Endothelial cell (in vitro differentiated cells): Measurements from ENCODE around the gene YAP1. TPM values are rescaled to one million over a fixed set of nuclear protein-coding genes. Genes with fewer than 3 reads are reported as not detected.

ENCODE experiments used
- DNase-seq: peaks from one replicate; pipeline ENCODE4 v3.0.0; 2021; ENCODE audit warnings: low spot score
- H3K27ac Mint-ChIP-seq: one replicate; pipeline ENCODE4 v1.8.0; 2021; ENCODE audit warnings: mixed read lengths, inconsistent platforms; ENCODE audit not compliant: unreplicated experiment
- H3K27me3 Mint-ChIP-seq: one replicate; pipeline ENCODE4 v1.8.0; 2021; ENCODE audit warnings: mild to moderate bottlenecking, moderate library complexity, mixed read lengths, inconsistent platforms; ENCODE audit not compliant: unreplicated experiment
- H3K36me3 Mint-ChIP-seq: one replicate; pipeline ENCODE4 v1.8.0; 2021; ENCODE audit warnings: mild to moderate bottlenecking, low read depth, mixed read lengths, inconsistent platforms; ENCODE audit not compliant: unreplicated experiment
- H3K4me1 Mint-ChIP-seq: one replicate; pipeline ENCODE4 v1.8.0; 2021; ENCODE audit warnings: mild to moderate bottlenecking, mixed read lengths, inconsistent platforms; ENCODE audit not compliant: unreplicated experiment
- H3K4me3 Mint-ChIP-seq: one replicate; pipeline ENCODE4 v1.8.0; 2021; ENCODE audit warnings: mild to moderate bottlenecking, mixed read lengths, inconsistent platforms; ENCODE audit not compliant: unreplicated experiment
- H3K9me3 Mint-ChIP-seq: one replicate; pipeline ENCODE4 v1.8.0; 2021; ENCODE audit warnings: mixed read lengths, inconsistent platforms; ENCODE audit not compliant: unreplicated experiment
- total RNA-seq: library from RNA; stranded (reverse); fragmentation: NEBNext Ultra II Directional; extraction: Animal tissue kit (Norgen Biotek cat#: 25700); gene quantifications from one replicate; pipeline ENCODE4 v1.2.1, GENCODE V29; 2021; ENCODE audit not compliant: unreplicated experiment
- TF ChIP-seq, protein P1 (sequence below): fragments of 200-600 bp; sonication (generic); IDR thresholded peaks from one replicate; pipeline ENCODE4 v1.5.0; 2021; ENCODE audit warnings: antibody characterized with exemption; ENCODE audit not compliant: unreplicated experiment

YAP1 gene
- total RNA-seq, 1 donor from 2014 or later, result 158 TPM

DNA sequence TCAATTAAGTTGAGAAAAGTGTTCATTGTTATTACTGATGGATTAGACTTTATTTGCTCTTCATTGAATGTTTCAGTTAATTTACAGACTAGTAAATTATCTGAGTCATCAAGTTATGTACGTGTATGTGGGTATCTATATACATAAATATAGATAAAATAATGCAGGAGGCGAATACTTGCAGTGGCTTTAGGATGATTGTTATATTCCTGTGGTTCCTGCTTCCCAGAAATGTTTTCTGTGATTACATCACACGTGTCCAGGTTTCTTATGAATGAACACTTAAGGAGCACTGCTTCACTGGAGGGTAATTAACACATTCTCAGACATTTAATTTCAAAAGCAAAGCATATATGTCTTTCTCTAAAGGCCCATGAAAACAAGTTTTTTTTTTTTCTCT lies 28.4 kb downstream of the YAP1 start:
- no peaks in the 10 kb centered on the region for H3K9me3 Mint-ChIP-seq
- H3K27me3 Mint-ChIP-seq, result no peaks in the 10 kb centered on the region
- TF ChIP-seq, protein P1, sequence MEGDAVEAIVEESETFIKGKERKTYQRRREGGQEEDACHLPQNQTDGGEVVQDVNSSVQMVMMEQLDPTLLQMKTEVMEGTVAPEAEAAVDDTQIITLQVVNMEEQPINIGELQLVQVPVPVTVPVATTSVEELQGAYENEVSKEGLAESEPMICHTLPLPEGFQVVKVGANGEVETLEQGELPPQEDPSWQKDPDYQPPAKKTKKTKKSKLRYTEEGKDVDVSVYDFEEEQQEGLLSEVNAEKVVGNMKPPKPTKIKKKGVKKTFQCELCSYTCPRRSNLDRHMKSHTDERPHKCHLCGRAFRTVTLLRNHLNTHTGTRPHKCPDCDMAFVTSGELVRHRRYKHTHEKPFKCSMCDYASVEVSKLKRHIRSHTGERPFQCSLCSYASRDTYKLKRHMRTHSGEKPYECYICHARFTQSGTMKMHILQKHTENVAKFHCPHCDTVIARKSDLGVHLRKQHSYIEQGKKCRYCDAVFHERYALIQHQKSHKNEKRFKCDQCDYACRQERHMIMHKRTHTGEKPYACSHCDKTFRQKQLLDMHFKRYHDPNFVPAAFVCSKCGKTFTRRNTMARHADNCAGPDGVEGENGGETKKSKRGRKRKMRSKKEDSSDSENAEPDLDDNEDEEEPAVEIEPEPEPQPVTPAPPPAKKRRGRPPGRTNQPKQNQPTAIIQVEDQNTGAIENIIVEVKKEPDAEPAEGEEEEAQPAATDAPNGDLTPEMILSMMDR, result no peak
- H3K36me3 Mint-ChIP-seq, result no peaks in the 10 kb centered on the region
- no peak overlapping the region for H3K4me3 Mint-ChIP-seq
- peaks cover 7% of the 10 kb centered on the region for H3K4me1 Mint-ChIP-seq
- DNase-seq, result no peak
- H3K27ac Mint-ChIP-seq, result no peak overlapping the region

GRCh38 chr11:102139081-102139498 lies 28.8 kb downstream of the YAP1 start:
- Mint-ChIP-seq H3K9me3 (no peaks in the 10 kb centered on the region), H3K27me3 (no peaks in the 10 kb centered on the region), H3K27ac (no peak overlapping the region), H3K4me1 (peaks cover 7% of the 10 kb centered on the region), H3K4me3 (no peak overlapping the region), H3K36me3 (no peaks in the 10 kb centered on the region)
- no peak for DNase-seq
- TF ChIP-seq, protein P1, result no peak

DNA sequence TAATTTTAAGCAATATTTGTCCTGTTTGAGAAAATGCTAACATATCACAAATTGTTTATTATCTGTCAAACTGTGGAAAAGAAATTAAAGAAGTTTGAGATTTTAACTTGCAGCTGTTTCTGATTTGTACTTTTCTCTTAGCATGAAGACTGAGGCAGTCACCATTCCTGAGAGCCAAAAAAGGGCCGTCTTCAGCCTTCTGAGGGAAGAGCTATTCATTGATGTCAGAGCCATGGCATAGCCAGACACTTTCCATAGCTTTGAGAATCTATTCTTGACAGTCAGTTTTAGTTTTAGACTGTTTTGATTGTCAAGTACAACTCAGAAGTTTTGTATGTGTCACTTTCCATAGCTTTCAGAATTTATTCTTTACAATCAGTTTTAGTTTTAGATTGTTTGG lies 32.1 kb downstream of the YAP1 start:
- no peaks in the 10 kb centered on the region for H3K36me3 Mint-ChIP-seq
- H3K4me3 Mint-ChIP-seq, result no peak overlapping the region
- no peaks in the 10 kb centered on the region for H3K9me3 Mint-ChIP-seq
- H3K27ac Mint-ChIP-seq, result no peak overlapping the region
- peaks cover 12% of the 10 kb centered on the region for H3K4me1 Mint-ChIP-seq
- no peak for DNase-seq
- TF ChIP-seq, protein P1, result no peak
- no peaks in the 10 kb centered on the region for H3K27me3 Mint-ChIP-seq

DNA sequence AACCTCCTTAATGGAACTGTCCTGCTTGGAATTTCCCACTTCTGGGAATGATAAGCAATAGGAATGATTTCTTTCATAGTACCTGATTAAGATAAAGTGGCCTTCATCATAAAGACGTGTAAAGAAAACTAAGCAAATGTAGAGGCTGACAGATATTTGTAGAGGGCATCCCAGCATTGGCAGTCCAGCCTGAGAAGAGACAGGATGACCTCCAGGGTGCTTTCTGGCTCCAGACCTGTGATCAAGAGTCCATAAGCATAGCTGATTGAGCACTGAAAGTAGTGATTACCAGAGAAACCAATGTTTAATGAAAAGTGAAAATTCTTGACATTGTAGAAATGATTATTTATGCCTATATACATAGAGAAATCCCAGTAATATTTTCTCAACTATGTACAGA lies 33.6 kb downstream of the YAP1 start:
- Mint-ChIP-seq H3K27ac (no peak overlapping the region), H3K9me3 (no peaks in the 10 kb centered on the region), H3K4me1 (peaks cover 5% of the 10 kb centered on the region), H3K27me3 (no peaks in the 10 kb centered on the region), H3K4me3 (no peak overlapping the region), H3K36me3 (peaks cover under 1% of the 10 kb centered on the region)
- TF ChIP-seq, protein P1, result no peak
- no peak for DNase-seq

GRCh38 chr11:102144357-102145355 lies 34.4 kb downstream of the YAP1 start:
- no peak for DNase-seq
- H3K4me1 Mint-ChIP-seq, result peaks cover 5% of the 10 kb centered on the region
- H3K4me3 Mint-ChIP-seq, result no peak overlapping the region

More at GRCh38 chr11:102144357-102145355, 34.4 kb downstream of the YAP1 start:
- Mint-ChIP-seq H3K27ac (no peak overlapping the region), H3K9me3 (no peaks in the 10 kb centered on the region), H3K36me3 (peaks cover 5% of the 10 kb centered on the region), H3K27me3 (peaks cover 3% of the 10 kb centered on the region)
- TF ChIP-seq, protein P1, result no peak
